22Rv1 (cell line): ENCODE data around the gene MPP4.

Source experiments
- H3K27ac ChIP-seq: fragments of 450-650 bp; 2 replicates; pipeline ENCODE4 v1.5.1; 2017
- ZFX ChIP-seq: fragments of 450-650 bp; IDR thresholded peaks from 2 replicates; pipeline ENCODE4 v1.6.1; 2017; ENCODE audit warnings: antibody characterized with exemption, borderline replicate concordance
- TF ChIP-seq, protein P1 (sequence below): fragments of 450-650 bp; IDR thresholded peaks from 2 replicates; pipeline ENCODE4 v1.5.1; 2017; ENCODE audit warnings: mild to moderate bottlenecking

The MPP4 gene

DNA sequence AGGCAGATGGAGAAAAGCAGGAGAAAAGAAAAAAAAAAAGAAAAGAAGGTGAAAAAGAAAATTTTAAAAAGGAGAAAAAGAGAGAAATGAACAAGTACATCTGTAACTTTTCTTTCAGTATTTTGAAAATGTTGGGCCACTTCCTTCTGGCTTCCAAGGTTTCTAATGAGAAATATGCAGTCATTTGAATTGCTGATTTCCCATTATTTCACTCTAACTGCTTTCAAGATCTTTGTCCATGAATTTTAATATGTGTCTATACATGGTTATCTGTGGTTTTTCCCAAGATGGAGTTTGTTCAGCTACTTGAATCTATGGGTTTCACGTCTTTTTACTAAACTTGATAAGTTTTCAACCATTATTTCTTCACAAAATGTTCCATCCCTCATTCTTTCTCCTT lies 14.3 kb upstream of the MPP4 start:
- H3K27ac ChIP-seq, result no peak overlapping the region
- no peak for TF ChIP-seq ZFX
- TF ChIP-seq, protein P1, sequence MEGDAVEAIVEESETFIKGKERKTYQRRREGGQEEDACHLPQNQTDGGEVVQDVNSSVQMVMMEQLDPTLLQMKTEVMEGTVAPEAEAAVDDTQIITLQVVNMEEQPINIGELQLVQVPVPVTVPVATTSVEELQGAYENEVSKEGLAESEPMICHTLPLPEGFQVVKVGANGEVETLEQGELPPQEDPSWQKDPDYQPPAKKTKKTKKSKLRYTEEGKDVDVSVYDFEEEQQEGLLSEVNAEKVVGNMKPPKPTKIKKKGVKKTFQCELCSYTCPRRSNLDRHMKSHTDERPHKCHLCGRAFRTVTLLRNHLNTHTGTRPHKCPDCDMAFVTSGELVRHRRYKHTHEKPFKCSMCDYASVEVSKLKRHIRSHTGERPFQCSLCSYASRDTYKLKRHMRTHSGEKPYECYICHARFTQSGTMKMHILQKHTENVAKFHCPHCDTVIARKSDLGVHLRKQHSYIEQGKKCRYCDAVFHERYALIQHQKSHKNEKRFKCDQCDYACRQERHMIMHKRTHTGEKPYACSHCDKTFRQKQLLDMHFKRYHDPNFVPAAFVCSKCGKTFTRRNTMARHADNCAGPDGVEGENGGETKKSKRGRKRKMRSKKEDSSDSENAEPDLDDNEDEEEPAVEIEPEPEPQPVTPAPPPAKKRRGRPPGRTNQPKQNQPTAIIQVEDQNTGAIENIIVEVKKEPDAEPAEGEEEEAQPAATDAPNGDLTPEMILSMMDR, result no peak

DNA sequence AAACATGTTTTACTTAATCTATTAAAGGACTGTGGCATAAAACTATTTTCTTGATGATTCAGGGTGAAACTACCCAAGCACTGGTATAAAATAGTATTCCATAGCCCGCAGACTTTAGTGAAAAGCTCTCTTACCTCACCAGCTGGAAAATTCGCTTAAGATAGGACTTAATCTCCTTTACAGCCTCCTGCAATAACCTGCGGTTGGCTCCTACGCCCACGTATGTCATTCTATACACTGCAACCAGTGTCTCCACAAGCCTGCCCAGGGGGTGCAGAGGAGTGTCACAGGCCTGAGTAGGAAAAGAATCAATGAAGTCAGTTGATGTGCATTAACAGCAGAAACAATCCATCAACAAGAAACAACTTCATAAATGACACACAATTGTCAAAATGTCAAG lies 11.3 kb upstream of the MPP4 start:
- H3K27ac ChIP-seq, result no peak overlapping the region
- TF ChIP-seq ZFX, result no peak
- TF ChIP-seq, protein P1, result no peak

DNA sequence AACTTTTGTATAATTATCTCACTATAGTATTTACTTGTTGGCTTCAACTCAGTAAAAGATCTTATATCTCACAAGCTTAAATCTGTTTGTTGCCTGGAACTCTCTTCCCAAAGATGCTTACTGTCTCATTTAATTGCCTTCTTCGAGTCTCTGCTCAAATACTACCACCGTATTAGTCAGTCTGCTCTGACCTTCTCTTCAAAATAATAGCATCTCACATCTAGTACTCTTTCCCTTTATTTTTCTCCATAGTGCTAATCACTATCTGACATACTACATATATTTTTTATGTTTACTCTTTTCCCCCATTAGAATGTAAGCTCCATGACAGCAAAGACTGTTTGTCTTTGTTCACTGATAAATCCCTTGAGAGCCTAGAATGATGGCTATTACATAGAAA lies 10.6 kb upstream of the MPP4 start:
- H3K27ac ChIP-seq, result no peak overlapping the region
- TF ChIP-seq, protein P1, result no peak
- TF ChIP-seq ZFX, result no peak

DNA sequence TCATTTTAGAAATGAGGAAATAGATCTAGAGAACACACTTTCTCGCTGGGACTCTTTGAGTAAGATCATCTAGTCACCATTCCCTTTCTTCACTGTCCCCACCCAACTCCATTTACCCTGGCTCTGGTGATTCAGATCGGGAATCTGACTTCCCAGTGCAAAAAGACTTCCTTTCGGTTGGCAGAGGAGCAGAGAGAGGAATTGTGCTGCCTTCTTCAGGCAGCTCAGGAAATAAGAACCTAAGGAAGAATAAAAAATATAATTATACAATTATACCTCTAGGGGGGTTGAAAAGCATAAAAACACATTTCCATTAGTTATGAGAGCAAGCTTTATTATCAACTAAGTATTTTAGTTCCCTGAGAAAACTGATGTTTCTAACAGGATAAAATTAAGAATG lies 9.3 kb upstream of the MPP4 start:
- TF ChIP-seq, protein P1, result no peak
- no peak for TF ChIP-seq ZFX
- H3K27ac ChIP-seq, result no peak overlapping the region

DNA sequence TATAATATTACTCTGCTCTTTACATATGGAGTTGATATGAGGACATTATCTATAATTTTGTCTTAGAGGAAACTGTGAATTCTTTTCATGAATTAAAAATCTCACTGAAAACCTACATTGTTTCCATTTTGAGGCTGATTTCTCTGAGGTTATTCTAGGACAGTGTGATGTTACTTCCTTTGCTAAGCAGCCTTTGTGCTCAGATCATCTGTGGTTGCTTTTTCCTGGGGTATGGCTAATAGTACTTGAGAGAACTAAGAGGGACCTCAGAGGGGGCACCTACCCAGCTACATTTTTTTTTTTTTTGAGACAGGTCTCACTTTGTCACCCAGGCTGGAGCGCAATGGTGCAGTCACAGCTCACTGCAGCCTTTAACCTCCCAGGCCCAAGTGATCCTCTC lies 8.7 kb upstream of the MPP4 start:
- H3K27ac ChIP-seq, result no peak overlapping the region

DNA sequence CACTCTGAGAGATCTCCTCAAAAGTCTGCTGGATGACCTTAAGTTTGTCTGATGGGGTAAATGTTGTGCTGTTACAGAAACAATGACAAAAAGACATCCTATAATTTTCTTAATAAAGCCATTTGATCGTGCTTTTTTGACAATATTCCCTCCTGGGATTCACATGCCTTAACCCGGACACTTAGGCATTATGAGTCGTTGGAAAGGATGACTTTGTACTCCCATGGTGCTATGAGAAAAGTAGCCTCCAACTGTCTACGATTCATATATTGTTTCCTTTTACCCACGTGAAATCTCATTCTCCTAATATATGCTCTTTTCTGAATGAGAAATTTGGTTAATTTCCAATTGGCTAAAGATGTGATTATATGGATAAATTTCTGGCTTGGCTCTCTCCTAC lies 6.1 kb upstream of the MPP4 start:
- no peak overlapping the region for H3K27ac ChIP-seq
- TF ChIP-seq, protein P1, result no peak
- TF ChIP-seq ZFX, result no peak

More for the DNA sequence above, 8.7 kb upstream of the MPP4 start:
- TF ChIP-seq, protein P1, result no peak
- no peak for TF ChIP-seq ZFX

DNA sequence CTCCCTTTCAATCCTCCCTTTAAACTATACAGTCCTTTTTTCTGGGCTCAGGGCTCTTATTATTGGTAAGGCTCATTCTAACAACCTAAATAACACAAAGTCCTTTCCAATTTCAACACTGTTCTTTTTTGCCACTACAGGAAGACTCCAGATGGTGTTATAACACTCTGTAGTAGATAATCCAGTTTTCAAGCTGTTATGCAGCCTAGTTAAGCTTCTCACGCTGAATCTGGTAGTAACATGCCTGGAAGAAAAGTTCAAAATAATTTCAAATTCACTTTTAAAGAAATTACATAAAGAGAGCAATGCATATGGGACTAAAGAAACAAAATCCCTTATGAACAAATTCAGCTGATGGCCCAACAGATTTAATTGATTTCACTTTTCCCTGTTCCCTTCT lies 3.2 kb upstream of the MPP4 start:
- no peak for TF ChIP-seq ZFX
- TF ChIP-seq, protein P1, result no peak
- H3K27ac ChIP-seq, result no peak overlapping the region
